IPS-18c (cell line): ENCODE data around the gene BATF.
"Not testable (repeated sequence)": the region's sequence is repeated elsewhere in the genome, so short reads cannot be mapped to it uniquely, and the experiment has no call there.

Experiments
- H3K4me3 ChIP-seq: 2 replicates; pipeline ENCODE4 v1.7.0; 2013; ENCODE audit warnings: low read depth, mild to moderate bottlenecking, low read length, moderate library complexity; ENCODE audit not compliant: insufficient read depth
- H3K9me3 ChIP-seq: one replicate; pipeline ENCODE4 v1.6.1; 2013; ENCODE audit warnings: mild to moderate bottlenecking, low read length, moderate library complexity; ENCODE audit not compliant: control insufficient read depth, insufficient read depth

The BATF gene

GRCh38 chr14:75522224-75522982 is at the start of gene BATF:
BATF (plus strand) TSS chr14:75522469; CDS start chr14:75522683, 214 bp downstream.
- no peaks in the 10 kb centered on the region for H3K9me3 ChIP-seq
- H3K4me3 ChIP-seq, result no peak within 1 kb of the TSS

DNA sequence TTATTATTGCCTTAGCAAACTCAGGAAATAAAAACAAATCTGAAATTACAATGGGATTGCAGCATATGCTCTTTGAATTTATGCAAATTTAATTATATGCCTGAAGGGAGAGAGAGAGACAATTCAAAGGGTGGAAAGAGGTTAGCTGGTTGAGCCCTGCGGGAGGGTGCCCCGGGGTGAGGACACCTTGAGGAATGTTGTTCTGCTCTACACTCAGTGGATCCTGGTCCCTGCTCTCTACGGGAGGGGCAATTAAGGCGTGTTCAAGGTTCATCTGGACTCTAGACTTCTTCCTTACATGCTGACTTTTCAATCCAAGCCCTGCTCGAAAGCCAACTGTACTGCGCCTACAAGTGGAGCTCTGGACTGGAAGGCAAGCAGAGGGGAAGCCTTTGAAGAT is 48.1 kb upstream of the BATF start:
- H3K4me3 ChIP-seq, H3K9me3 ChIP-seq: not testable (repeated sequence)

DNA sequence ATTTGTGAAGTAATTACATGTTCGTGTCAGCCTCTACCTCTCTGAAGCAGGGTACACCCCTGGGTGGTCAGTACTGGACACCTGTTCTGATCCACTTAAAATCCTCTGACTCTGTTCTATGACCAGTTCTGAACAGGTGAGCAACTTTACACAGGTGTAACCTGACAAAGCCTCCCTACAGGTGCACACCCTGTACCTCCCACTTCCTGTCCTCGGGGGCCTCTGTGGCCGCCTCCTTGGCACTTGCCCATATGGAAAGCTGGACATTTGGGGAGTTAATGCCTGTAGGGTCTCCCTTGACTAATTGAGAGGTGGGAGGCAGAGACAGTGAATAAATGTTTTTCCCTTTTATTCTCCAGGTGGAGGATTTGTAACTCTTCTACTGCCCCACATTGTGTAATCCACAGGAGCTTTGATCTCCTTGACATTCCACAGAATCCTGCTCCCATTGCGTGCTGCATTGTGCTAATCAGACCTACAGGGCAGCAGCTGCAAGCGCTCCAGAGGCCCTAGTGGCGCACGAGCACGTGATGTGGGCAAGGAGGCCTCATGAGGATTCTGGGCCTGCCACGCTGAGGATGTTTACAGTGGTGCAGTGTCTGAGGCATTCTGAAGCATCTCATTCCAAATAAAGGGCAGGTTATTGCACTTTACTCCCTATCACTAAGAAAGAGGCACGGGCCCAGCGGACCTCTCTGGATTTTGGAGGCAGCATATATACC is 45.8 kb upstream of the BATF start:
- Histone ChIP-seq H3K9me3 (no peaks in the 10 kb centered on the region), H3K4me3 (no peak overlapping the region)

DNA sequence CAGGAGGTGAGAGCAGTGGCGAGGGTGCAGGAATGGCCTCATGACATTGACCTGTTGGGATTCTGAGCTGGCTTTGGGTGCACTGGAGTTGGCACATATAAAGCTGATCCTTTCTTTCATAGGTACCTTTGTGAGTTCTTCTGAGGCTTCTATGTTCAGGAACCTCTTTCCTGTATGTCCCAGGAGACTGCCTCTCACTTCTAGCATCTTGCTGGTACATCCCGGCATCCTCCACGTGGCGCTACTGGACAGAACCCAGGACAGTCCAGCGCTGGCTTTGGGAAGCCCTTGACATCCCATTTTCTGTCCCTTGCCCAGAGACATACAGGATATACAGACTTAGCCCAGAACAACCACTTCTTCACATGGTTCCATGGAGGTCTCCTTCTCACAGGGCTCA is 44.4 kb upstream of the BATF start:
- Histone ChIP-seq H3K4me3 (no peak overlapping the region), H3K9me3 (no peaks in the 10 kb centered on the region)

DNA sequence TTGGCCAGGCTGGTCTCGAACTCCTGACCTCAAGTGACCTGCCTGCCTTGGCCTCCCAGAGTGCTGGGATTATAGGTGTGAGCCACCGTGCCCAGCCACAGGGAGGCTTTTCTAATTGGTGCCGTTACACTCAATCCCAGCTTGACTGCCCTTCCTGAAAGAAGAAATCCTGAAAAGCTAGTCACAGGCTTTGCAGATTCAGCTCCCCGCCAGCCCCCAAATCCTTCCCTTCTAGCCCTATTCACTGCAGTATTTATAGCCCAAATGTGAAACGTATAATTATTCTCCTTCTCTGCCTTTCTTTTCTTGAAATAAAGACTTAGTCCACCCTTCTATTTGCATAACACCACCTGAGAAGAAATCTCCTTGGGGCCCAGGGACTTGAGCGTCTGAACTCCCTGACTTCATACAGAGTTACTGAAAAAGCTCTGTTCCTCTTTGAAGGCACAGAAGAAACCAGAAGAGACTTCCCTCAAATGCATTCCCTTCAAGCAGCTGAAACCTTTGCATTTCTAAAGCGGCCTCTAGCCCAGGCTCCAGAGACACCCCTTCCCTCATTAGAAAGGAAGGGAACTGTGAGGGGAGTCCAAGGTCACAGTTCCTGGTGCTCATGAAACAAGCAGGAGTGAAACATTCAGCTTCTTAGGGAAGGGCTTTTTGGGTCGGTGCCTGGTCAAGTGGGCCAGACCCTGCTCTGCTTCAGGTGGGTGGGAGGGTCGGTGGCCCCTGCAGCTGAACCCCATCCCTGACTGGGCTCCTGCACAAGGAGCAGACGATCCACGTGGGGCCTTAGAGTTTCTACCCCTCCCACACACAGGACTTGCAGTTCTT is 42.3 kb upstream of the BATF start:
- Histone ChIP-seq H3K4me3 (no peak overlapping the region), H3K9me3 (no peaks in the 10 kb centered on the region)

DNA sequence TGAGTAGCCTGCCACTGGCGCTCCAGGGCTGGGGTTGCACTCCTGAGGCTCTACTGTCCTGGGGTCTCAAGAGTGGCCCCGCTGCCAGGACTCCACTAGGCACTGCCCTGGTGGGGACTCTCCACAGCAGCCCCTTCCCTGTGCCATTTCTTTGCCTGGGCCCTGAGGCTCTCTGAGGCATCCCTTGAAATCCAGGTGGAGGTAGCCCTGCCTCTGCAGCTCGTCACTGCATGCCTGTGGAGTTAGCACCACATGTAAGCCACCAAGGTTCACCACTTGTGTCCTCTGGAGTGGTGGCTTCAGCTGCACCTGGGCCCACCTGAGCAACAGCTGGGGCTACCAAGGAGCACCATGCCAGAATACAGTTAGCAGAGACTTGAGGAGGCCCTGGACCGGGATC is 39.9 kb upstream of the BATF start:
- Histone ChIP-seq H3K4me3 (no peak overlapping the region), H3K9me3 (no peaks in the 10 kb centered on the region)

DNA sequence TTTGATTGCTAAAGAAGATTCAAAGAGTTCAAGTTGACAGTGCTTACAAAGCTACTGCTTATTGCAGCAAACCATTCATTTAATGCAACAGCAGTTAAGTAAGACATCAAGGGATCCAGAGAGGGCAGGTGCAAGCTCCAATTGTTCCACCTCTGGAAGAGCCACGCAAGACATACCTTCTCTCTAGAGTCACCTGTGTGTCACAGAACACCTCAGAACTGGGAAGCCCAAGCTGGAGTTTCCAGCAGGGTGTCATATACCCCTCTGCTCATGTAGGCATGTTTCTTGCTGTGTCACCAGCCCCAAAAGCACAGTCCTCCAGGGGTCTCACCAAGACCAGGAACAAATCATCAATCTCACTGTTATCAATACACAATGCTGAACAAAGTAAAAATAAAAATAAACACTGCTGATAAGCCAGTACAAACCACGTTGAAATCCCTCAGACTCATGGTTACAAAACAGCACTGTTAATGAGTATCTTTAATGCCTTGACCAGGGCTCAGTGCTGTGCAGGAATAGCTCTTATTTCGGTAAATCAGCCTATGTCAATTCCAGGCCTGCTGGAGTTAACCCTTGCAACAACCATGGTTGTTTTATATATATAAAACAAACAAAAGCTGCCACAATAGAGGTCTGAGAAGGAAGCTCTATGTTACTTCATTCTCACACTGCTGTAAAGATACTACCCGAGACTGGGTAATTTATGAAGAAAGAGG is 37.4 kb upstream of the BATF start:
- Histone ChIP-seq H3K4me3 (no peak overlapping the region), H3K9me3 (no peaks in the 10 kb centered on the region)

- no peak overlapping the region for H3K4me3 ChIP-seq
- no peaks in the 10 kb centered on the region for H3K9me3 ChIP-seq
These were observed 36.0 kb upstream of the BATF start for GRCh38 chr14:75486318-75486717.

GRCh38 chr14:75487155-75487671 is 35.1 kb upstream of the BATF start:
- Histone ChIP-seq H3K4me3 (no peak overlapping the region), H3K9me3 (no peaks in the 10 kb centered on the region)

- Histone ChIP-seq H3K4me3 (no peak overlapping the region), H3K9me3 (peaks cover 2% of the 10 kb centered on the region)
These were observed 32.8 kb upstream of the BATF start for GRCh38 chr14:75489480-75489837.

GRCh38 chr14:75491376-75491978 is 30.8 kb upstream of the BATF start:
- Histone ChIP-seq H3K4me3 (no peak overlapping the region), H3K9me3 (peaks cover 2% of the 10 kb centered on the region)

DNA sequence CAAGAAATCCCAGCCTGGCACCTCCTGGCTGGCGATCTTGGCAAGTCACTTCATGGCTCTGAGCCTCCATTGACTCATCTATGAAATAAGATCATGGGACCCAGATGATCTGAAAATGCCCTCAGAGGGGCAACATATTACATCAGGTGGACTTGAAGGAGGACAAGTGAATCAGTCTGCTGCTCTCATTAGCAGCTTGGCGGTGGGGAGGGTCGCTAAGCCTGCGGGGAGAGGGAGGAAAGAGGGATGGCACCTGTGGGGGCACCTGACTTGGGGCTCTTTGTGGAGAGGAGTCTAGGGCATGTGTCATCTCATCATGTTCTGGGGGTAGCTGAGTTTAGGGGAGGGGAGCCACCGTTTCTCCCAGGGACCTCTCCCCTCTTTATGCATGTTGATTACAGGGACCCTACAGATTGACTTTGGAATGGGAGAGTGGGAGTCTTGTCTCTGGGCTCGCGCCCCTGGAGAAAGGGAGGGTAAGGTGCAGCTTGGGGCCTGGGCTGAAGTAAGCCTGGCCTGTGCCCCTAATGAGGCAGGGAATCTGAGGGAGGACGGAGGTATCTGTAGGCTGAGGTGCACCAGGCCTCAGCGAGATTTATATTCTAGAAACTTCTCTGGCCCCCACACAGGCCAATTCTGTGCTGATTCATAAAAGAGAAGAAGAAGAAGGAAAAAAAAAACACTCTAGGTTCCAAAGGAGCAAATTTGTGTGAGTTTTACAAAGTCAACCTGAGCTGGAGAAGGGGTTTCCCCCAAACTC is 29.3 kb upstream of the BATF start:
- Histone ChIP-seq H3K4me3 (no peak overlapping the region), H3K9me3 (peaks cover 2% of the 10 kb centered on the region)

DNA sequence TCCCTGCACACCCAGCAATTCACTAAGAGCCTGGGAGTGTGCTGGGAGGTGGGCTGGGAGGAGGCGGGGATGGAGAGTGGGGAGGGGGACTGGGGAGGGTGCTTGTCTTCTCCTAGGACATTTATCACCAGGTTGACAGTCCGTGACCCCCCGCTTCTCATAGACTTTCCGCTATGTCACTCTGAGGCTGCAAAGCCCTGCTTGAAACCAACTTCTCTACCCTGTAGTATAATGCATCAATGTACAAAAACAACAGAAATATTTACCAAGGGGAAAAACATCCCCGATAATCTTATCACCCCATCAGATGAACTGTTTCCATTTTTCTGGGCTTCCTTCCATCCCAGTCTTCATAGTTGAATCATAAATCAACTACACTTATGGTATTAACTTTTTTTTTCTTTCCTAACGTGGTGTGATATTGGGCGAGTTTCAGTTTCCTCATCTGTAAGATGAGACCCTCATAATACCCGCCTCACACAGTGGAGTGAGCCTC is 28.6 kb upstream of the BATF start:
- H3K9me3 ChIP-seq, result peaks cover 2% of the 10 kb centered on the region
- no peak overlapping the region for H3K4me3 ChIP-seq

DNA sequence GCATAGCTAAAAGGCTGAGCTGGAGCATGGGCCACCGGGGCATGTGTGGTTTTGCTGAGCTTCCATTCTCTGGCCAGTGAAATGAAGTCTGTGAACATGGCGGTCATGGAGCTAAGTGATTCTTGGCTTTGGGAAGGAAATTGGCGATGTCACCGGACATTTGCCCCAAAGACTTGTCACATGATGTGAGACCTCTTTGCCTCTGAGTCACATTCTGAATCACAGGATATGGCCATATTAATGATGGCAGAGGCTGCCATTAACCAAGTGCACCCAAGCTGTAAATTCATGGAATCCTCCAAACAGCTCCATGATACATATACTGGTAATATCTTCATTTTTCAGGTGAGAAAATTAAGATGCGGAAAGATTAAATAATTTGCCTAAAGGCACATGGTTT is 27.4 kb upstream of the BATF start:
- peaks cover 2% of the 10 kb centered on the region for H3K9me3 ChIP-seq
- no peak overlapping the region for H3K4me3 ChIP-seq

- H3K9me3 ChIP-seq, result peaks cover 2% of the 10 kb centered on the region
These were observed 26.9 kb upstream of the BATF start for GRCh38 chr14:75495399-75495798.

DNA sequence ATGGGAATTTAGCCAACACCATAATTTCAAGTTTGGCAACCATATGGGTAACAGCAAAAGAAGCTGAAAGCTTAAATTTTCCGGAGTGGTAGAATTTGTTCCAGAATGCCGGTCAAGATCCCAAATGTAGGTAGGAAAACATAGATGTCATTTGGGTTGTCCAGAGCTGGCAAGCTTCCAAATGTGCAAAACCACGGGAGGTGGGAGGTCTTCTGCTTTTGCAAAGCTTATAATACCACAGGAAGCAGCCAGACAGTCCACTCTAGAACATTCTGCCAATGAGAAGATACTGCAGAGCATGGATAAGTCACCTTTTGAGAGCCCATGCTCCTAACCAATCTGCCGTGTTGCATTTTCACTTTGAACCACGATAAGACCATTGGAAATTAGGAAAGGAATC is 26.4 kb upstream of the BATF start:
- Histone ChIP-seq H3K9me3 (peaks cover 2% of the 10 kb centered on the region), H3K4me3 (no peak overlapping the region)

More at GRCh38 chr14:75495399-75495798, 26.9 kb upstream of the BATF start:
- no peak overlapping the region for H3K4me3 ChIP-seq
